SIG-M5 treated with dmso at 0.1 percent for 504 hours (cell line): Measurements from ENCODE around the gene NKX2-2.

Experiments used
- DNase-seq: peaks from one replicate; lab custom pipeline; 2025; ENCODE audit not compliant: unreplicated experiment; lab: John Stamatoyannopoulos, UW

The NKX2-2 gene

GRCh38 chr20:21513881-21514540, at the start of gene NKX2-2:
NKX2-2 (minus strand) TSS chr20:21514064; CDS start chr20:21513669, 395 bp downstream.
- no peak for DNase-seq

- DNase-seq, result no peak
Measured at GRCh38 chr20:21562656-21563055, 48.8 kb upstream of the NKX2-2 start.

- DNase-seq, result no peak
Measured at GRCh38 chr20:21559305-21559704, 45.4 kb upstream of the NKX2-2 start.

- DNase-seq, result no peak
Measured at GRCh38 chr20:21557241-21558020, 43.6 kb upstream of the NKX2-2 start.

GRCh38 chr20:21556398-21556797, 42.5 kb upstream of the NKX2-2 start:
- no peak for DNase-seq

- no peak for DNase-seq
Measured at GRCh38 chr20:21555470-21556120, 41.7 kb upstream of the NKX2-2 start.

GRCh38 chr20:21554985-21555384, 41.1 kb upstream of the NKX2-2 start:
- DNase-seq, result no peak

GRCh38 chr20:21554376-21554890, 40.6 kb upstream of the NKX2-2 start:
- DNase-seq, result no peak

- no peak for DNase-seq
Measured at GRCh38 chr20:21550587-21550986, 36.7 kb upstream of the NKX2-2 start.

- no peak for DNase-seq
Measured at GRCh38 chr20:21548390-21549035, 34.6 kb upstream of the NKX2-2 start.

- no peak for DNase-seq
Measured at GRCh38 chr20:21546355-21546754, 32.5 kb upstream of the NKX2-2 start.

GRCh38 chr20:21539512-21539911, 25.6 kb upstream of the NKX2-2 start:
- no peak for DNase-seq

GRCh38 chr20:21534886-21535285, 21.0 kb upstream of the NKX2-2 start:
- no peak for DNase-seq

GRCh38 chr20:21534453-21534852, 20.6 kb upstream of the NKX2-2 start:
- DNase-seq, result no peak

- DNase-seq, result no peak
Measured at GRCh38 chr20:21529863-21530262, 16.0 kb upstream of the NKX2-2 start.

- DNase-seq, result no peak
Measured at GRCh38 chr20:21528870-21529269, 15.0 kb upstream of the NKX2-2 start.

GRCh38 chr20:21527908-21528307, 14.0 kb upstream of the NKX2-2 start:
- DNase-seq, result no peak

GRCh38 chr20:21526776-21527175, 12.9 kb upstream of the NKX2-2 start:
- no peak for DNase-seq

- no peak for DNase-seq
Measured at GRCh38 chr20:21523895-21524294, 10.0 kb upstream of the NKX2-2 start.

- DNase-seq, result no peak
Measured at GRCh38 chr20:21523281-21523868, 9.5 kb upstream of the NKX2-2 start.
